GM12878 (cell line): ENCODE results near the gene RMND5A. TPM values are rescaled to one million over a fixed set of nuclear protein-coding genes. Genes with fewer than 3 reads are reported as not detected.

ENCODE experiments used
- ATAC-seq: fragments of 200-7000 bp; cut with Tn5 transposase; 3 replicates; pipeline ENCODE4 v1.9.1; 2020; ENCODE audit warnings: mild to moderate bottlenecking, moderate library complexity
- BruUV-seq: library from RNA; stranded (reverse); fragments of 400-500 nt; replicated peaks from 2 replicates; lab custom pipeline; 2021; lab: Mats Ljungman, UMichigan
- CTCF ChIA-PET: fragments of 300-600 bp; sonication (Branson Sonifier 250); formaldehyde crosslinking; extraction: SDS; loops from one replicate; lab custom pipeline; 2021; ENCODE audit warnings: inconsistent platforms; lab: Yijun Ruan, JAX
- POLR2A ChIA-PET: fragments of 350-600 bp; formaldehyde crosslinking; extraction: SDS; loops from one replicate; lab custom pipeline; 2021; ENCODE audit warnings: inconsistent platforms; lab: Charles Lee
- RAD21 ChIA-PET: fragments of 300-600 bp; sonication (Branson Sonifier 250); formaldehyde crosslinking; loops from one replicate; lab custom pipeline; 2023; ENCODE audit warnings: antibody characterized with exemption; ENCODE audit not compliant: unreplicated experiment; lab: Charles Lee
- SMC1A ChIA-PET: fragments of 300-600 bp; sonication (Branson Sonifier 250); formaldehyde crosslinking; loops from one replicate; lab custom pipeline; 2023; ENCODE audit not compliant: unreplicated experiment, uncharacterized antibody; lab: Charles Lee
- DNase-seq: peaks from one replicate; pipeline ENCODE4 v3.0.0-alpha.2; 2011; ENCODE audit warnings: low read depth, low spot score
- FAIRE-seq: peaks from 3 replicates; lab custom pipeline; 2011; peaks lifted over from hg19 to GRCh38; lab: Jason Lieb, UNC
- H2AFZ ChIP-seq: 2 replicates; pipeline ENCODE4 v1.6.0; 2011; ENCODE audit warnings: low read depth, low read length, control low read depth; ENCODE audit not compliant: control insufficient read depth
- H3K27ac ChIP-seq: 2 replicates; pipeline ENCODE4 v1.5.1; 2011; ENCODE audit warnings: control low read depth; ENCODE audit not compliant: control insufficient read depth, insufficient read depth
- H3K27me3 ChIP-seq, 2 experiments: replicated peaks in 1 of 2; 2 replicates each; pipeline versions ENCODE4 v1.6.0 to v1.6.1; 2011; ENCODE audit warnings: low read length in 1 of 2; ENCODE audit not compliant: control insufficient read depth in 2 of 2, insufficient read depth in 2 of 2
- H3K36me3 ChIP-seq, 2 experiments: 2 replicates each; pipeline ENCODE4 v1.5.1; 2011; ENCODE audit warnings: low read length in 1 of 2; ENCODE audit not compliant: control insufficient read depth in 2 of 2, insufficient read depth in 2 of 2
- H3K4me1 ChIP-seq: 2 replicates; pipeline ENCODE4 v1.6.1; 2011; ENCODE audit warnings: mild to moderate bottlenecking, low read length, moderate library complexity, mixed read lengths; ENCODE audit not compliant: control insufficient read depth, insufficient read depth
- H3K4me2 ChIP-seq: 2 replicates; pipeline ENCODE4 v1.6.0; 2011; ENCODE audit warnings: control low read depth; ENCODE audit not compliant: control insufficient read depth, insufficient read depth
- H3K4me3 ChIP-seq: fragments of 200-600 bp; sonication (generic); 2 replicates; pipeline ENCODE4 v1.5.1; 2016
- H3K79me2 ChIP-seq: 2 replicates; pipeline ENCODE4 v1.6.0; 2011; ENCODE audit warnings: low read length; ENCODE audit not compliant: control insufficient read depth, insufficient read depth
- H3K9ac ChIP-seq: 2 replicates; pipeline ENCODE4 v1.8.0; 2011; ENCODE audit warnings: low read length, control low read depth, mixed read lengths; ENCODE audit not compliant: control insufficient read depth, insufficient read depth
- H3K9me3 ChIP-seq: replicated peaks from 3 replicates; pipeline ENCODE4 v1.5.1; 2011; ENCODE audit warnings: mild to moderate bottlenecking, low read length; ENCODE audit not compliant: control insufficient read depth, insufficient read depth
- H4K20me1 ChIP-seq: 2 replicates; pipeline ENCODE4 v1.6.0; 2011; ENCODE audit not compliant: control insufficient read depth, insufficient read depth
- CBX3 ChIP-seq: fragments of 200-600 bp; sonication (generic); IDR thresholded peaks from 2 replicates; pipeline ENCODE4 v1.6.1; 2016; ENCODE audit warnings: low read depth, borderline replicate concordance
- NR2F1 ChIP-seq: fragments of 450-650 bp; conservative IDR thresholded peaks from 2 replicates; pipeline ENCODE4 v1.6.1; 2017; ENCODE audit warnings: mild to moderate bottlenecking
- POLR2AphosphoS2 ChIP-seq: IDR thresholded peaks from 2 replicates; pipeline ENCODE4 v1.6.1; 2011; ENCODE audit warnings: low read depth, mild to moderate bottlenecking, low read length, improper control_type of control experiment, moderate library complexity
- POU2F2 ChIP-seq: IDR thresholded peaks from 3 replicates; pipeline ENCODE4 v1.6.1; 2011; ENCODE audit warnings: low read depth, mild to moderate bottlenecking, low read length, borderline replicate concordance
- RB1 ChIP-seq: fragments of 450-650 bp; formaldehyde crosslinking; IDR thresholded peaks from 2 replicates; pipeline ENCODE4 v1.6.1; 2017; ENCODE audit warnings: mild to moderate bottlenecking, borderline replicate concordance
- SREBF1 ChIP-seq: IDR thresholded peaks from 2 replicates; pipeline ENCODE4 v1.6.1; 2012; ENCODE audit warnings: mild to moderate bottlenecking, low read length
- USF2 ChIP-seq: IDR thresholded peaks from 2 replicates; pipeline ENCODE4 v1.6.1; 2011; ENCODE audit warnings: low read depth, low read length, improper control_type of control experiment, borderline replicate concordance
- ZBTB33 ChIP-seq: fragments of 450-650 bp; IDR thresholded peaks from 2 replicates; pipeline ENCODE4 v1.6.1; 2017; ENCODE audit warnings: mild to moderate bottlenecking
- WGBS: methylation state at CpG from one replicate; pipeline ENCODE4 v1.1.6; 2016; ENCODE audit warnings: low lambda C conversion rate; ENCODE audit not compliant: insufficient replicate concordance, insufficient coverage; ENCODE audit errors: missing lambda C conversion rate; 5-methylcytosine and 5-hydroxymethylcytosine counted together
- in situ Hi-C: fragments of 300-500 bp; cut with MboI; formaldehyde crosslinking; loops from 9 replicates; pipeline ENCODE4 v1.14.3; 2018; ENCODE audit warnings: mixed read lengths
- intact Hi-C: fragments of 100-400 bp; cut with micrococcal nuclease; formaldehyde crosslinking; loops from one replicate; pipeline ENCODE4 v1.14.2; 2022; ENCODE audit not compliant: unreplicated experiment
- polyA plus RNA-seq, 11 experiments: library from polyadenylated mRNA; depleted of rRNA in 4 of 11; unstranded in 6 of 11; stranded (reverse) in 5 of 11; fragments of >200 nt; fragmentation: Nextera tagmentation in 4 of 11; fragmentation: Illumina TruSeq in 1 of 11; extraction: Ambion mirVana in 4 of 11; extraction: Trizol in 1 of 11; gene quantifications; 1 replicate in 1 of 11; 2 replicates in 10 of 11; pipeline versions ENCODE4 v1.2.1 to v1.2.3, GENCODE V29; 2011 to 2016; ENCODE audit warnings: inconsistent platforms in 2 of 11, missing spikeins in 2 of 11, low read depth in 1 of 11
- total RNA-seq, 4 experiments: library from RNA; depleted of rRNA in 3 of 4; stranded (reverse); fragments of >200 nt in 3 of 4; fragmentation: Illumina TruSeq in 1 of 4; extraction: Trizol in 1 of 4; gene quantifications; 2 replicates each; pipeline versions ENCODE4 v1.2.1 to v1.2.3, GENCODE V29; 2013 to 2021

RMND5A gene
- total and polyA plus RNA-seq, 10 of the 15 experiments (the other 5 are each of a cell fraction or from before 2014, with no cell fraction given), result 8.3 to 33.6 (median 23.2) TPM

- no peak for FAIRE-seq
- intact Hi-C loops (no loop called here), in situ Hi-C loops (no loop called here)
- Histone ChIP-seq H4K20me1 (no peaks in the 10 kb centered on the region), H3K27me3 (no peaks in the 10 kb centered on the region), H3K4me3 (no peak overlapping the region), H3K79me2 (no peaks in the 10 kb centered on the region), H3K9ac (no peak overlapping the region), H3K27ac (no peak overlapping the region)
- SMC1A ChIA-PET, result interaction anchor here (0.8 to 3.3 kb wide), 9 partner anchors 10 to 199 kb away, joined by 3 to 26 read pairs (median 7); no protein-coding TSS in a partner anchor
- BruUV-seq, result no TSS peak
- CTCF ChIA-PET, result interaction anchor here (0.8 to 5.1 kb wide), 11 partner anchors 10 to 323 kb away, joined by 3 to 37 read pairs (median 11); no protein-coding TSS in a partner anchor
- TF ChIP-seq POU2F2 (no peak), RB1 (no peak), NR2F1 (no peak), SREBF1 (no peak), POLR2AphosphoS2 (no peak), USF2 (no peak), ZBTB33 (no peak), CBX3 (no peak)
- TF ChIP-seq, all 136 proteins: peak for 0
- 82% methylated on average over 1 of the region's 1 CpG for WGBS
- Histone ChIP-seq H3K4me2 (no peak overlapping the region), H3K4me1 (no peaks in the 10 kb centered on the region), H2AFZ (no peak overlapping the region), H3K9me3 (no peaks in the 10 kb centered on the region), H3K36me3 (peaks cover 2 to 19% of the 10 kb centered on the region in 2 experiments; a peak in 3 of 4 replicates)
- ATAC-seq, result no peak
- POLR2A ChIA-PET, result no interaction called here
- RAD21 ChIA-PET, result interaction anchor here (0.9 to 1.3 kb wide), 3 partner anchors 11 to 40 kb away, joined by 4 to 6 read pairs (median 4); no protein-coding TSS in a partner anchor
- no peak for DNase-seq
Observed at GRCh38 chr2:86765310-86765695, 45.2 kb downstream of the RMND5A start.
